Muscle layer of duodenum (tissue), 2 donors: Measurements from ENCODE around the gene EID2B.

ENCODE experiments used
- H3K27ac ChIP-seq: one replicate; pipeline ENCODE4 v1.7.0; 2013; ENCODE audit warnings: mild to moderate bottlenecking, low read length
- H3K27me3 ChIP-seq: one replicate; pipeline ENCODE4 v1.7.0; 2013; ENCODE audit warnings: low read depth, mild to moderate bottlenecking, control low read depth, low read length
- H3K36me3 ChIP-seq, 2 donors: one replicate each; pipeline ENCODE4 v1.7.0; 2013; ENCODE audit warnings: low read length in 2 of 2, control low read depth in 1 of 2, mild to moderate bottlenecking in 1 of 2; ENCODE audit not compliant: insufficient read depth in 2 of 2, control insufficient read depth in 1 of 2
- H3K4me1 ChIP-seq, 2 donors: one replicate each; pipeline ENCODE4 v1.7.0; 2013; ENCODE audit warnings: low read length in 2 of 2, mild to moderate bottlenecking in 2 of 2, control low read depth in 1 of 2, moderate library complexity in 1 of 2; ENCODE audit not compliant: insufficient read depth in 2 of 2, control insufficient read depth in 1 of 2
- H3K4me3 ChIP-seq, 2 donors: one replicate each; pipeline ENCODE4 v1.7.0; 2013; ENCODE audit warnings: low read length in 2 of 2, low read depth in 1 of 2, mild to moderate bottlenecking in 1 of 2
- H3K9me3 ChIP-seq, 2 donors: one replicate each; pipeline ENCODE4 v1.7.0; 2013; ENCODE audit warnings: low read length in 2 of 2, control low read depth in 1 of 2, mild to moderate bottlenecking in 1 of 2; ENCODE audit not compliant: control insufficient read depth in 1 of 2
- donor health status: healthy.

The EID2B gene

GRCh38 chr19:39532233-39533002 is at the start of gene EID2B:
Gene EID2B (minus strand): TSS chr19:39532852. CDS start chr19:39532802, 50 bp downstream.
- H3K9me3 ChIP-seq = no peaks in the 10 kb centered on the region
- peak within 1 kb of the TSS; percentile 74 to 97 for H3K4me3 ChIP-seq
- H3K4me1 ChIP-seq = peaks cover 0 to 23% of the 10 kb centered on the region in 2 donors
- H3K36me3 ChIP-seq = no peaks in the 10 kb centered on the region
- peak within 1 kb of the TSS; percentile 47 for H3K27ac ChIP-seq
- no peaks in the 10 kb centered on the region for H3K27me3 ChIP-seq

GRCh38 chr19:39582442-39582841 is 49.8 kb upstream of the EID2B start:
- Histone ChIP-seq H3K27me3 (peaks cover 4% of the 10 kb centered on the region), H3K4me3 (no peak overlapping the region), H3K4me1 (no peaks in the 10 kb centered on the region), H3K9me3 (peaks cover 0 to 3% of the 10 kb centered on the region in 2 donors), H3K27ac (no peak overlapping the region), H3K36me3 (no peaks in the 10 kb centered on the region)

GRCh38 chr19:39568604-39569003 is 36.0 kb upstream of the EID2B start:
- no peaks in the 10 kb centered on the region for H3K36me3 ChIP-seq

GRCh38 chr19:39566064-39566463 is 33.4 kb upstream of the EID2B start:
- H3K4me3 ChIP-seq = no peak overlapping the region
- H3K36me3 ChIP-seq = no peaks in the 10 kb centered on the region
- no peaks in the 10 kb centered on the region for H3K4me1 ChIP-seq
- H3K27ac ChIP-seq = no peak overlapping the region
- H3K9me3 ChIP-seq = no peaks in the 10 kb centered on the region
- no peaks in the 10 kb centered on the region for H3K27me3 ChIP-seq

More at GRCh38 chr19:39568604-39569003, 36.0 kb upstream of the EID2B start:
- Histone ChIP-seq H3K27me3 (no peaks in the 10 kb centered on the region), H3K4me3 (no peak overlapping the region), H3K9me3 (no peaks in the 10 kb centered on the region), H3K4me1 (no peaks in the 10 kb centered on the region), H3K27ac (no peak overlapping the region)

GRCh38 chr19:39563408-39563807 is 30.8 kb upstream of the EID2B start:
- Histone ChIP-seq H3K4me3 (no peak overlapping the region), H3K9me3 (no peaks in the 10 kb centered on the region), H3K27ac (no peak overlapping the region)

GRCh38 chr19:39558624-39559117 is 26.0 kb upstream of the EID2B start:
- H3K27me3 ChIP-seq = no peaks in the 10 kb centered on the region
- no peaks in the 10 kb centered on the region for H3K36me3 ChIP-seq
- H3K4me1 ChIP-seq = no peaks in the 10 kb centered on the region
- H3K4me3 ChIP-seq = no peak overlapping the region
- H3K9me3 ChIP-seq = no peaks in the 10 kb centered on the region
- no peak overlapping the region for H3K27ac ChIP-seq

More at GRCh38 chr19:39563408-39563807, 30.8 kb upstream of the EID2B start:
- Histone ChIP-seq H3K4me1 (no peaks in the 10 kb centered on the region), H3K27me3 (no peaks in the 10 kb centered on the region), H3K36me3 (no peaks in the 10 kb centered on the region)

- Histone ChIP-seq H3K27me3 (no peaks in the 10 kb centered on the region), H3K4me3 (no peak overlapping the region), H3K9me3 (no peaks in the 10 kb centered on the region), H3K4me1 (no peaks in the 10 kb centered on the region), H3K36me3 (no peaks in the 10 kb centered on the region), H3K27ac (no peak overlapping the region)
Measured at GRCh38 chr19:39557811-39558623, 25.4 kb upstream of the EID2B start.

- Histone ChIP-seq H3K27ac (no peak overlapping the region), H3K27me3 (no peaks in the 10 kb centered on the region), H3K9me3 (no peaks in the 10 kb centered on the region), H3K4me3 (no peak overlapping the region), H3K4me1 (peaks cover 0 to 3% of the 10 kb centered on the region in 2 donors), H3K36me3 (no peaks in the 10 kb centered on the region)
Measured at GRCh38 chr19:39555883-39556282, 23.2 kb upstream of the EID2B start.

GRCh38 chr19:39554701-39555311 is 22.2 kb upstream of the EID2B start:
- H3K4me3 ChIP-seq = no peak overlapping the region
- H3K9me3 ChIP-seq = no peaks in the 10 kb centered on the region
- no peaks in the 10 kb centered on the region for H3K27me3 ChIP-seq
- H3K4me1 ChIP-seq = peaks cover 0 to 3% of the 10 kb centered on the region in 2 donors
- no peak overlapping the region for H3K27ac ChIP-seq
- H3K36me3 ChIP-seq = no peaks in the 10 kb centered on the region

- no peak overlapping the region for H3K4me3 ChIP-seq
- H3K36me3 ChIP-seq = no peaks in the 10 kb centered on the region
- peaks cover 0 to 3% of the 10 kb centered on the region in 2 donors for H3K4me1 ChIP-seq
- H3K9me3 ChIP-seq = no peaks in the 10 kb centered on the region
- H3K27ac ChIP-seq = no peak overlapping the region
- H3K27me3 ChIP-seq = no peaks in the 10 kb centered on the region
Measured at GRCh38 chr19:39553082-39553652, 20.5 kb upstream of the EID2B start.

GRCh38 chr19:39550197-39550596 is 17.5 kb upstream of the EID2B start:
- H3K27me3 ChIP-seq = no peaks in the 10 kb centered on the region

More at GRCh38 chr19:39550197-39550596, 17.5 kb upstream of the EID2B start:
- Histone ChIP-seq H3K27ac (no peak overlapping the region), H3K36me3 (no peaks in the 10 kb centered on the region), H3K4me3 (no peak overlapping the region), H3K9me3 (no peaks in the 10 kb centered on the region), H3K4me1 (peaks cover 0 to 3% of the 10 kb centered on the region in 2 donors)
